ENCODE results near the gene WRNIP1.

- TF ChIP-seq SIN3A (IDR thresholded peaks at IDR 0.05; ENCODE audit: borderline replicate concordance, insufficient read depth, low read length) (no peak), POLR2AphosphoS5 (IDR thresholded peaks at IDR 0.05; ENCODE audit: low read depth, low read length) (no peak), TAF1 (IDR thresholded peaks at IDR 0.05; ENCODE audit: borderline replicate concordance, insufficient read depth, low read length) (no peak), REST (IDR thresholded peaks at IDR 0.05; ENCODE audit: insufficient read depth in 1 of 2, low read depth in 2 of 2, low read length in 2 of 2) (no peak), FOXP2 (optimal IDR thresholded peaks at IDR 0.05; ENCODE audit: borderline replicate concordance, extremely low read depth, extremely low read length, insufficient read depth) (no peak)
Measured at GRCh38 chr6:2784061-2784460, 18.9 kb downstream of the WRNIP1 start.

Data from PFSK-1 (cell line).